OCI-LY1 (cell line): ENCODE results near the gene OGFOD3.

Experiments
- H2AFZ ChIP-seq: fragments of 200-600 bp; sonication (generic), shearing (Covaris generic); 2 replicates; pipeline ENCODE4 v1.6.0; 2014; ENCODE audit warnings: antibody characterized with exemption, mild to moderate bottlenecking, low read length
- H3F3A ChIP-seq: fragments of 200-600 bp; sonication (generic), shearing (Covaris generic); 2 replicates; pipeline ENCODE4 v1.6.0; 2014; ENCODE audit warnings: mild to moderate bottlenecking, antibody characterized with exemption, low read length, moderate library complexity; ENCODE audit not compliant: insufficient read depth
- H3K27ac ChIP-seq: fragments of 200-600 bp; sonication (generic); 2 replicates; pipeline ENCODE4 v1.5.1; 2014; ENCODE audit warnings: low read length, mixed run types, mild to moderate bottlenecking, low read depth; ENCODE audit not compliant: poor library complexity, severe bottlenecking
- H3K27me3 ChIP-seq: fragments of 200-600 bp; sonication (generic); 2 replicates; pipeline ENCODE4 v1.6.0; 2014; ENCODE audit warnings: antibody characterized with exemption, mild to moderate bottlenecking, low read length, moderate library complexity; ENCODE audit not compliant: insufficient read depth
- H3K36me3 ChIP-seq: fragments of 200-600 bp; sonication (generic); 2 replicates; pipeline ENCODE4 v1.6.1; 2014; ENCODE audit warnings: mild to moderate bottlenecking, antibody characterized with exemption, low read length, moderate library complexity, mixed read lengths; ENCODE audit not compliant: insufficient read depth
- H3K4me1 ChIP-seq: fragments of 200-600 bp; sonication (generic); 2 replicates; pipeline ENCODE4 v1.5.1; 2014; ENCODE audit warnings: mild to moderate bottlenecking, low read length, moderate library complexity; ENCODE audit not compliant: insufficient read depth, severe bottlenecking
- H3K4me2 ChIP-seq: fragments of 200-600 bp; sonication (generic), shearing (Covaris generic); 2 replicates; pipeline ENCODE4 v1.6.1; 2014; ENCODE audit warnings: low read length
- H3K4me3 ChIP-seq: fragments of 200-600 bp; sonication (generic); 2 replicates; pipeline ENCODE4 v1.5.1; 2014; ENCODE audit warnings: low read length, low read depth, mild to moderate bottlenecking, mixed read lengths; ENCODE audit not compliant: poor library complexity, severe bottlenecking
- H3K79me2 ChIP-seq: fragments of 200-600 bp; shearing (Covaris generic); 2 replicates; pipeline ENCODE4 v1.6.1; 2016; ENCODE audit warnings: mixed run types, low read length, mixed read lengths; ENCODE audit not compliant: insufficient read depth
- H3K9ac ChIP-seq: fragments of 200-600 bp; sonication (generic), shearing (Covaris generic); 2 replicates; pipeline ENCODE4 v1.6.1; 2014; ENCODE audit warnings: mild to moderate bottlenecking, low read length, mixed read lengths
- H3K9me2 ChIP-seq: fragments of 200-600 bp; sonication (generic), shearing (Covaris generic); 2 replicates; pipeline ENCODE4 v1.6.1; 2014; ENCODE audit warnings: low read depth, mild to moderate bottlenecking, low read length, mixed read lengths
- H3K9me3 ChIP-seq: fragments of 200-600 bp; shearing (Covaris generic); 2 replicates; pipeline ENCODE4 v1.6.1; 2014; ENCODE audit warnings: low read length, mixed read lengths
- H4K20me1 ChIP-seq: fragments of 200-600 bp; sonication (generic), shearing (Covaris generic); 2 replicates; pipeline ENCODE4 v1.6.0; 2016; ENCODE audit warnings: mild to moderate bottlenecking, low read length; ENCODE audit not compliant: insufficient read depth
- CTCF ChIP-seq: fragments of 200-600 bp; sonication (generic), shearing (Covaris generic); IDR thresholded peaks from 2 replicates; pipeline ENCODE4 v1.5.1; 2017; ENCODE audit warnings: mild to moderate bottlenecking, antibody characterized with exemption, low read length, moderate library complexity, mixed read lengths
- EZH2 ChIP-seq: fragments of 200-600 bp; sonication (generic), shearing (Covaris generic); IDR thresholded peaks from 2 replicates; pipeline ENCODE4 v1.8.0; 2017; ENCODE audit warnings: borderline replicate concordance, mixed run types, mild to moderate bottlenecking, antibody characterized with exemption, low read length, moderate library complexity, mixed read lengths

OGFOD3 gene

GRCh38 chr17:82428546-82428945 is 10.2 kb upstream of the OGFOD3 start:
- H3K79me2 ChIP-seq: no peaks in the 10 kb centered on the region
- H3K27me3 ChIP-seq: no peaks in the 10 kb centered on the region
- H2AFZ ChIP-seq: no peak overlapping the region
- no peak for TF ChIP-seq CTCF
- no peak overlapping the region for H3K4me2 ChIP-seq
- no peak overlapping the region for H3K9ac ChIP-seq
- H3K4me3 ChIP-seq: no peak overlapping the region
- H4K20me1 ChIP-seq: no peaks in the 10 kb centered on the region
- H3K9me2 ChIP-seq: no peaks in the 10 kb centered on the region
- 0 out of 2 replicates have a peak, but pooled peaks cover 5% of the 10 kb centered on the region for H3F3A ChIP-seq
- no peaks in the 10 kb centered on the region for H3K9me3 ChIP-seq
- no peak overlapping the region for H3K27ac ChIP-seq
- no peaks in the 10 kb centered on the region for H3K36me3 ChIP-seq
- peaks cover 13% of the 10 kb centered on the region for H3K4me1 ChIP-seq

DNA sequence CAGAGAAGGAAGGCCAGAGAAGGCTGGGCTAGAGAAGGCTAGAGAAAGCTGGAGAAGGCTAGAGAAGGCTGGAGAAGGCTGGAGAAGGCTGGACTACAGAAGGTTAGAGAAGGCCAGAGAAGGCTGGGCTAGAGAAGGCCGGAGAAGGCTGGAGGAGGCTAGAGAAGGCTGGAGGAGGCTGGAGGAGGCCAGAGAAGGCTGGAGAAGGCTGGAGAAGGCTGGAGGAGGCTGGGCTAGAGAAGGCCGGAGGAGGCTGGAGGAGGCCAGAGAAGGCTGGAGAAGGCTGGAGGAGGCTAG is 6.4 kb upstream of the OGFOD3 start:
- Histone ChIP-seq H3K27ac (no peak overlapping the region), H3K4me3 (no peak overlapping the region), H4K20me1 (no peaks in the 10 kb centered on the region), H3K9me2 (no peaks in the 10 kb centered on the region), H3K9ac (no peak overlapping the region), H3K79me2 (no peaks in the 10 kb centered on the region), H3F3A (no peaks in the 10 kb centered on the region), H3K27me3 (no peaks in the 10 kb centered on the region), H3K36me3 (peaks cover 7% of the 10 kb centered on the region; the same call in 1 of the 2 replicates), H2AFZ (no peak overlapping the region), H3K4me1 (peaks cover 14% of the 10 kb centered on the region), H3K4me2 (no peak overlapping the region), H3K9me3 (no peaks in the 10 kb centered on the region)
- TF ChIP-seq EZH2 (no peak), CTCF (no peak)

DNA sequence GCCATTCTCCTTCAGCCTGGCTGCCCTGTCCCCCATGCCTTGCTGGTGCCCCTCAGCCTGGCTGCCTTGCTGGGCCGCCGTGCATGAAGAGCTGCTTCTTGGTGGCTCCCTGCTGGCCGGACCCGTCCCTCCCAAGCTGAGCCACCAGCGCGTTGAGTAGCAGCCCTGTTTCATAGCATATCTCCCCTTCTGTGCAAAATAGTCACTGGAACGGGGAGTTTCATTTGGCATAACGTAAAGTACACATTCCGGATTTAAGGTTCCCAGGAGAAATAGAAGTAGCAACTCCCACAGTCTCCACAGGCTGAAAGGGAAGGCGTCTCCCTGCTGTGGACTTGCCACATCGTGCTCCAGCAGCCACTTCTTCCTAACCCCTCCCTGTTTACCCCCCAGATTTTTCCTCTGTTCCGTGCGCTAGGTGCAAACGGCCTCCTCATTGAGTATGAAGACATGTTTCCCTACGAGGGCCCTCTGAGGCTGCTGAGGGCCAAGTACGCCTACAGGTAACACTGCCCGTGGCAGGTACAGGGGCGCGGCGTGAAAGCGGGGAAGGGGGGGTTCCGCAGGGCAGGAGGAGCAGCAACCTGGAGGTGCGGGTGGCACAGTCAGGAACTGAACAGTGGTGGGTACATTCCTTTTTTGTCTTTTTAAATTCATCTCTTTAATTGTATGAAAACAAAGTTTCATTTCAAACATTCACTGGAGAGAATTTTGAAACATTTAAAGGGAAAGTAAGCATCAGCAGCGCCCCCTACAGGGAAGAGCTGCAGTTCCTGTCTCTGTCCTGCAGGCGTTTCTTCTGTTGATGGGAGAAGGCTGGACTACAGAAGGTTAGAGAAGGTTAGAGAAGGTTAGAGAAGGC is 5.8 kb upstream of the OGFOD3 start:
- Histone ChIP-seq H3K79me2 (no peaks in the 10 kb centered on the region), H3K9me2 (no peaks in the 10 kb centered on the region), H3K27me3 (no peaks in the 10 kb centered on the region), H3K9me3 (no peaks in the 10 kb centered on the region), H3K4me2 (no peak overlapping the region), H2AFZ (no peak overlapping the region), H4K20me1 (no peaks in the 10 kb centered on the region), H3F3A (no peaks in the 10 kb centered on the region), H3K36me3 (peaks cover 7% of the 10 kb centered on the region; the same call in 1 of the 2 replicates), H3K27ac (no peak overlapping the region), H3K4me3 (no peak overlapping the region), H3K9ac (no peak overlapping the region), H3K4me1 (peaks cover 14% of the 10 kb centered on the region)
- no peak for TF ChIP-seq EZH2
- TF ChIP-seq CTCF: peak; percentile 97
